ENCODE results near the gene NACC2. TPM values are rescaled to one million over a fixed set of nuclear protein-coding genes. Genes with fewer than 3 reads are reported as not detected.

The NACC2 gene
- total RNA-seq, 4 donors from 2014 or later = 15.0 to 35.2 (median 20.7) TPM

GRCh38 chr9:135973277-135974219 is 121.5 kb downstream of the NACC2 start:
- no peak for TF ChIP-seq CTCF (IDR thresholded peaks at IDR 0.05; ENCODE audit: low read depth)

GRCh38 chr9:135971892-135972291 is 123.2 kb downstream of the NACC2 start:
- TF ChIP-seq CTCF (IDR thresholded peaks at IDR 0.05; ENCODE audit: low read depth) = no peak

GRCh38 chr9:135971111-135971766 is 123.8 kb downstream of the NACC2 start:
- TF ChIP-seq CTCF (IDR thresholded peaks at IDR 0.05; ENCODE audit: low read depth) = no peak

GRCh38 chr9:135970128-135970815 is 124.8 kb downstream of the NACC2 start:
- TF ChIP-seq CTCF (IDR thresholded peaks at IDR 0.05; ENCODE audit: low read depth) = no peak

- no peak for TF ChIP-seq CTCF (IDR thresholded peaks at IDR 0.05; ENCODE audit: low read depth)
Observed at GRCh38 chr9:135969064-135969683, 125.9 kb downstream of the NACC2 start.

- TF ChIP-seq CTCF (IDR thresholded peaks at IDR 0.05; ENCODE audit: low read depth) = no peak
Observed at GRCh38 chr9:135968601-135969000, 126.5 kb downstream of the NACC2 start.
